ENCODE measurements around the gene ZNF638. TPM values are rescaled to one million over a fixed set of nuclear protein-coding genes. Genes with fewer than 3 reads are reported as not detected.

Gene ZNF638
- total and polyA plus RNA-seq, 2 of the 8 experiments (the other 6 are each of a cell fraction or from before 2014, with no cell fraction given), result 45.3 to 143 TPM

DNA sequence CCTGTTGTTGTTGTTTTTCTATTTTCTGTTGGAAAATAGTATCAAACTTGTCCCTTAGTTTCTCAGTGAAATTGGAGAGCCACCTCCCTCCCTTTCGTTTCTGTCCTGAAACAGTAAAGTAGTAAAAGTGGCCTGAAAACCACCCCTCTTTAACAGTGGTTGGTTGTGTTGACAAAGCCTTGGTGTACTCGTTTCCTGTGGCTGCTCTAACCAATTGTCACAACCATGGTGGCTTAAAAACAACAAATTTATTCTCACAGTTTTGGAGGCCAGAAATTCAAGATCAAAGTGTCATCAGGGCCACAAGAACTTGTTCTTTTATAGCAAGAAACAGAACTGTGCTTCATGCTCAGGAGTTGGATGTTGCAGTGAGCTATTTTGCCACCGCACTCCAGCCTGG lies 117.8 kb downstream of the ZNF638 start:
- Histone ChIP-seq H4K91ac (replicated peaks; ENCODE audit: insufficient read length, low read length) (no peak overlapping the region), H2BK15ac (ENCODE audit: low read length) (no peak overlapping the region), H3K4me2 (ENCODE audit: insufficient read depth in 1 of 2, low read depth in 2 of 2, low read length in 2 of 2) (no peak overlapping the region), H3K4ac (replicated peaks; ENCODE audit: insufficient read length, low read depth, low read length) (no peak overlapping the region), H2BK20ac (ENCODE audit: low read length) (no peak overlapping the region), H3K27ac (ENCODE audit: low read depth, low read length) (no peak overlapping the region), H3K79me1 (ENCODE audit: low read depth, low read length) (no peaks in the 10 kb centered on the region; the same call in 1 of the 2 replicates), H3K23ac (ENCODE audit: insufficient read length) (no peak overlapping the region), H4K20me1 (replicated peaks in 1 of 2; ENCODE audit: control insufficient read depth in 1 of 2, insufficient read depth in 2 of 2, low read length in 2 of 2) (no peaks in the 10 kb centered on the region), H2BK12ac (ENCODE audit: low read depth, low read length) (no peak overlapping the region), H3K4me1 (replicated peaks in 1 of 4; ENCODE audit: control insufficient read depth in 3 of 4, insufficient read depth in 4 of 4, low read length in 3 of 4) (peaks cover 6 to 7% (median 7%) of the 10 kb centered on the region in 4 experiments), H4K5ac (ENCODE audit: insufficient read length, low read depth, low read length) (no peak overlapping the region), H4K8ac (ENCODE audit: extremely low read depth, insufficient read depth, low read length) (no peak overlapping the region), H2BK120ac (replicated peaks; ENCODE audit: low read depth, low read length) (no peak overlapping the region), H3K18ac (ENCODE audit: extremely low read depth, low read length) (no peak overlapping the region), H3K9me3 (ENCODE audit: insufficient read depth in 2 of 2, low read depth in 1 of 2, low read length in 1 of 2) (no peaks in the 10 kb centered on the region), H2AFZ (ENCODE audit: low read length) (no peak overlapping the region), H3K56ac (replicated peaks; ENCODE audit: insufficient read length, low read depth, low read length) (no peak overlapping the region), H3K9ac (replicated peaks in 1 of 4; ENCODE audit: extremely low read depth in 1 of 4, low read depth in 3 of 4, low read length in 3 of 4) (no peak overlapping the region), H2AK5ac (ENCODE audit: low read depth, low read length) (no peak overlapping the region), H3K23me2 (ENCODE audit: low read depth, low read length) (peaks cover 6% of the 10 kb centered on the region; the same call in 1 of the 2 replicates), H3K14ac (ENCODE audit: insufficient read length) (no peak overlapping the region), H3K36me3 (ENCODE audit: control insufficient read depth in 2 of 4, insufficient read depth in 4 of 4, low read length in 3 of 4) (no peaks in the 10 kb centered on the region), H3K27me3 (replicated peaks in 1 of 4; ENCODE audit: control insufficient read depth in 3 of 4, extremely low read depth in 1 of 4, insufficient read depth in 3 of 4, low read length in 3 of 4) (peaks cover 0 to 11% (median 7%) of the 10 kb centered on the region in 4 experiments; a peak in 5 of 7 replicates), H2BK5ac (ENCODE audit: low read depth, low read length) (no peak overlapping the region), H3K4me3 (ENCODE audit: extremely low read depth in 1 of 4, insufficient read depth in 2 of 4, low read depth in 3 of 4, low read length in 4 of 4) (no peak overlapping the region), H3K79me2 (ENCODE audit: control insufficient read depth in 1 of 2, insufficient read depth in 2 of 2, low read length in 2 of 2) (no peaks in the 10 kb centered on the region)
- 84% methylated on average over 3 of the region's 3 CpGs; no CpG with 5 or more reads in 1 of the 2 experiments for WGBS, 2 experiments (ENCODE audit: extremely low coverage in 1 of 2, insufficient coverage in 1 of 2, insufficient read length in 1 of 2, insufficient replicate concordance in 2 of 2, low coverage in 1 of 2, low lambda C conversion rate in 2 of 2, missing lambda C conversion rate in 1 of 2)
- POLR2A ChIA-PET (ENCODE audit: partially characterized antibody), result interaction anchor here (0.6 kb wide), 1 partner anchor 154 kb away, joined by 4 read pairs; no protein-coding TSS in a partner anchor
- CTCF ChIA-PET (ENCODE audit: partially characterized antibody), result interaction anchor here (0.7 to 21.6 kb wide), 4 partner anchors 12 to 225 kb away, joined by 3 to 211 read pairs (median 38); no protein-coding TSS in a partner anchor
- DNase-seq (ENCODE audit: low read depth in 1 of 2, low spot score in 2 of 2), result no peak
- no peak for FAIRE-seq
- no peak for TF ChIP-seq CEBPB (IDR thresholded peaks at IDR 0.05; ENCODE audit: low read depth, low read length)
- no peak for TF ChIP-seq POU5F1 (IDR thresholded peaks at IDR 0.05; ENCODE audit: low read depth, low read length)
- TF ChIP-seq, protein P1, sequence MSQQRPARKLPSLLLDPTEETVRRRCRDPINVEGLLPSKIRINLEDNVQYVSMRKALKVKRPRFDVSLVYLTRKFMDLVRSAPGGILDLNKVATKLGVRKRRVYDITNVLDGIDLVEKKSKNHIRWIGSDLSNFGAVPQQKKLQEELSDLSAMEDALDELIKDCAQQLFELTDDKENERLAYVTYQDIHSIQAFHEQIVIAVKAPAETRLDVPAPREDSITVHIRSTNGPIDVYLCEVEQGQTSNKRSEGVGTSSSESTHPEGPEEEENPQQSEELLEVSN (IDR thresholded peaks at IDR 0.05), result no peak
- TF ChIP-seq SP2 (IDR thresholded peaks at IDR 0.05; ENCODE audit: low read length), result no peak
- no peak for TF ChIP-seq SP4 (IDR thresholded peaks at IDR 0.05; ENCODE audit: low read length)
- no peak for TF ChIP-seq RFX5 (IDR thresholded peaks at IDR 0.05; ENCODE audit: borderline replicate concordance, low read depth, low read length)
- no peak for TF ChIP-seq EZH2 (IDR thresholded peaks at IDR 0.05; ENCODE audit: low read depth, low read length, severe bottlenecking)
- no peak for TF ChIP-seq EGR1 (IDR thresholded peaks at IDR 0.05; ENCODE audit: borderline replicate concordance, low read depth, low read length)
- TF ChIP-seq RAD21 (IDR thresholded peaks at IDR 0.05 in 1 of 2, conservative IDR thresholded peaks at IDR 0.05 in 1 of 2; ENCODE audit: low read depth in 2 of 2, low read length in 2 of 2), result no peak
- no peak for TF ChIP-seq CHD2 (IDR thresholded peaks at IDR 0.05; ENCODE audit: low read length)
- TF ChIP-seq MAFK (IDR thresholded peaks at IDR 0.05; ENCODE audit: low read depth, low read length), result no peak
- TF ChIP-seq POLR2AphosphoS5 (IDR thresholded peaks at IDR 0.05; ENCODE audit: low read depth, low read length), result no peak
- TF ChIP-seq BRCA1 (IDR thresholded peaks at IDR 0.05; ENCODE audit: low read depth, low read length), result no peak
- no peak for TF ChIP-seq CTBP2 (IDR thresholded peaks at IDR 0.05; ENCODE audit: borderline replicate concordance, insufficient read depth, insufficient read length, low read length)

Measured in H1 (cell line).